Posterior vena cava (tissue), 2 donors: ENCODE measurements around the gene FAM83C. TPM values are rescaled to one million over a fixed set of nuclear protein-coding genes. Genes with fewer than 3 reads are reported as not detected.
A peak's percentile ranks its signal among the peaks of the same experiment; 100 is the strongest.
"Not testable (repeated sequence)": the region's sequence is repeated elsewhere in the genome, so short reads cannot be mapped to it uniquely, and the experiment has no call there.

ENCODE experiments used
- DNase-seq: peaks from one replicate; pipeline ENCODE4 v3.0.0-alpha.2; 2020; ENCODE audit warnings: low spot score
- intact Hi-C, 2 donors: fragments of 100-400 bp; cut with DNase I; formaldehyde crosslinking; loops; one replicate each; pipeline versions ENCODE4 v1.14.1 to v1.14.2; 2022 to 2023
- total RNA-seq, 2 donors: library from RNA; stranded (reverse); fragmentation: NEBNext Ultra II Directional; extraction: Animal tissue kit (Norgen Biotek cat#: 25700); gene quantifications; one replicate each; pipeline ENCODE4 v1.2.1, GENCODE V29; 2021
- donor health status: DM: yes; HTN: yes; CAD: no.
- donor health status: DM: yes; HTN: yes; CAD: no.

The FAM83C gene
- total RNA-seq, 2 donors from 2014 or later: not detected

DNA sequence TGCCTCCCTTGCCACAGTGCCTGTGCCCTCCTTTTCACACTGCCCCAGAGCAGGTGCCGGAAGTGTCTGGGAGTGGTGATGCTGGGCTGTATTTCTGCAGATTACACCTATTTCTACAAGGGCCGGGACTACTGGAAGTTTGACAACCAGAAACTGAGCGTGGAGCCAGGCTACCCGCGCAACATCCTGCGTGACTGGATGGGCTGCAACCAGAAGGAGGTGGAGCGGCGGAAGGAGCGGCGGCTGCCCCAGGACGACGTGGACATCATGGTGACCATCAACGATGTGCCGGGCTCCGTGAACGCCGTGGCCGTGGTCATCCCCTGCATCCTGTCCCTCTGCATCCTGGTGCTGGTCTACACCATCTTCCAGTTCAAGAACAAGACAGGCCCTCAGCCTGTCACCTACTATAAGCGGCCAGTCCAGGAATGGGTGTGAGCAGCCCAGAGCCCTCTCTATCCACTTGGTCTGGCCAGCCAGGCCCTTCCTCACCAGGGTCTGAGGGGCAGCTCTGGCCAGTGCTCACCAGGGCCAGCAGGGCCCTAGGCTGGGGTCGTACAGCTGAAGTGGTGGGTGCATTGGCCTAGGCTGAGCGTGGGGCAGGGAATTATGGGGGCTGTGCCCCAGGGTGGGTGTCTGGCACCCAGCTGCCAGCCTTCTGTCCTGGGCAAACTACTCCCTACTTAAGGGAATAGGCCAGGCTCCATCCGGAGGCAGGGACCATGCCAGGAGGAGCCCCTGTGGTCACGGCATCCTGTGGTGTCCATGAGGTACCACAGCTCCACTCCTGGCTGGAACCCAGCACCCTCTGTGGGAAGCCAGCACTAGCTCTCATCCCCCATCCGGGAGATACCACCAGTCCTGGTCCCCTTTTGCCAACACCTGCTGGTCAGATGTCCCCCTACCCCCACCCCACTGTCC lies 17.8 kb downstream of the FAM83C start:
- intact Hi-C loops: loop anchor here in 1 of 2 donors (10.0 kb wide), 1 partner anchor 180 kb away; the partner anchor contains the start of gene TRPC4AP
- no peak for DNase-seq

DNA sequence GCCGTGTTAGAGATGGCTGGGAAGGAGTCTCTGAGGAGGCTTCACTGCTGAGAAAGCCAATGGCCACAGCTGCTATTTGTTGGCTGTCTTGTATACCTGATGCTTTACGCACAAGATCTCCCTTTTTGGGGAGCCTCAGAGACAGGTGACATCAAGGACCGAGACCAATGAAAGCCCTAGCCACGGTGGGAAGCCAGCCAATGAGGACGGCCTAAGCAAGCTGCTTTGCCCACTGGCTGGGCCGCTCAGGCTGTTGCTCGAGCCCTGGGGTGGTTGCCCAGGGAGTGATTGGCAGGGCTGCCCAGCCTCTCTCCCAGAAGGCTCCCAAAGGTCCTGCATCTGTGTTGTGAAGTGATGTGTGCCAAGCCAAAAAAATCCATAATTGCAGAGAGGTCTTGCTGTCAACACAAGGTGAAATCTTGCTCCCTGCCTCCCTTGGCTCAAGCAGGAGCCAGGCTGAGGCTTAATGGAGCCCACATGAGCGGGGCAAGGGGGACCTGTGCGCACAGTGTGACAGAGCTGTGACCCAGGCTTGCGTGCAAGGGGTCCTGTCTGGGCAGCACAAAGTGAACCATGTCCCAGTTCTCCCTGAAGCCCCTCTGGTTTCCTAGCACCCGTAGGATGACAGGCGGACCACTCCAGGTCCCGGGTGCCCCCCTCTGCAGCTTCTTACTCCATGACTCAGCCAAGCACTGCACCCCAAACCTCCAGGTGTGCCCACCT lies 18.6 kb downstream of the FAM83C start:
- no peak for DNase-seq
- intact Hi-C loops: loop anchor here in 1 of 2 donors (10.0 kb wide), 1 partner anchor 179 kb away; the partner anchor contains the start of gene TRPC4AP

DNA sequence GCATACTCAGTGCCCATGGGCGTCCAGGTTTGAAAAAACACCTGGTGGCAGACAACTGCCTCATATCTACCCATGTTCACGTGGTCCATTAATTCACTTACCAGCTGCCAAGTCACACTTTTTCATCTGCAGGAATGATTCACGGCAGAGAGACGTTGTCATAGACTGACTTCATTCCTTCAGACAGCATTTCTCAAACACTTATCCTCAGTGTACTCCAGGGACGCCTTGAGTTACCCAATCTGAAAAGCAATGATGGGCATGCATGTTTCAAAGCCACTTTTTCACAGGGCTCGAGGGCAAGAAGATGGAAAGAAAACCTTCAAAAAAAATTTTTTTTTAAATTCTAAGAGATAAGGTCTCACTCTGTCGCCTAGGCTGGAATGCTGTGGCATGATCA lies 20.3 kb downstream of the FAM83C start:
- intact Hi-C loops: loop anchor here in 1 of 2 donors (10.0 kb wide), 1 partner anchor 177 kb away; the partner anchor contains the start of gene TRPC4AP
- DNase-seq: no peak

DNA sequence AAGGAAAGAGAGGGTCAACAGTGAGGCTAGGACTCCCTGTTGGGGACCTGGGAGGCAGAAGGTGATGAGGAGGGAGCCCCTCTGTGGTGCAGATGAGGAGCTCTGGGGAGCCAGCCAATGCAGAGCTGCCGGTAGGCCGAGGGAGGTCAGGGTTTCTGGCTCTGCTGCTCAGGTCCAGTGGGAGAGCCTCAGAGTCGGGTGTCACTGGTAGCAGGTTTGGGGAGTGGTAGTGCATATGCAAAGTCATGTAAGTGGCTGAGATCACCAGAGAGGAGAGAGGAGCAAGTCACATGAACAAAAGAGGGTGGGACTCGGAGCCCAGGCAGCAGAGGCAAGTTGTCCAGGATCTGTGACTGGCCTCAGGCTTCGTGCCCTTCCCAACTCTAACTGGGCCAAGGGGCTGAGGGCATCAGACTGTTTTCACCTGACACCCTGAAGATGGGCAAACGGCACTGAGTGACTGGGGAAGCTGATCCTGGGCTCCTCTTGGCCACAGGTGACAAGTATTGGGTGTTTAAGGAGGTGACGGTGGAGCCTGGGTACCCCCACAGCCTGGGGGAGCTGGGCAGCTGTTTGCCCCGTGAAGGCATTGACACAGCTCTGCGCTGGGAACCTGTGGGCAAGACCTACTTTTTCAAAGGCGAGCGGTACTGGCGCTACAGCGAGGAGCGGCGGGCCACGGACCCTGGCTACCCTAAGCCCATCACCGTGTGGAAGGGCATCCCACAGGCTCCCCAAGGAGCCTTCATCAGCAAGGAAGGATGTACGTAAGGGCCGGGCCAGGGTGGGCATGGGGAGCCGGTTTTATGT lies 20.9 kb downstream of the FAM83C start:
- intact Hi-C loops: loop anchor here in 1 of 2 donors (10.0 kb wide), 1 partner anchor 176 kb away; the partner anchor contains the start of gene TRPC4AP
- DNase-seq: no peak

DNA sequence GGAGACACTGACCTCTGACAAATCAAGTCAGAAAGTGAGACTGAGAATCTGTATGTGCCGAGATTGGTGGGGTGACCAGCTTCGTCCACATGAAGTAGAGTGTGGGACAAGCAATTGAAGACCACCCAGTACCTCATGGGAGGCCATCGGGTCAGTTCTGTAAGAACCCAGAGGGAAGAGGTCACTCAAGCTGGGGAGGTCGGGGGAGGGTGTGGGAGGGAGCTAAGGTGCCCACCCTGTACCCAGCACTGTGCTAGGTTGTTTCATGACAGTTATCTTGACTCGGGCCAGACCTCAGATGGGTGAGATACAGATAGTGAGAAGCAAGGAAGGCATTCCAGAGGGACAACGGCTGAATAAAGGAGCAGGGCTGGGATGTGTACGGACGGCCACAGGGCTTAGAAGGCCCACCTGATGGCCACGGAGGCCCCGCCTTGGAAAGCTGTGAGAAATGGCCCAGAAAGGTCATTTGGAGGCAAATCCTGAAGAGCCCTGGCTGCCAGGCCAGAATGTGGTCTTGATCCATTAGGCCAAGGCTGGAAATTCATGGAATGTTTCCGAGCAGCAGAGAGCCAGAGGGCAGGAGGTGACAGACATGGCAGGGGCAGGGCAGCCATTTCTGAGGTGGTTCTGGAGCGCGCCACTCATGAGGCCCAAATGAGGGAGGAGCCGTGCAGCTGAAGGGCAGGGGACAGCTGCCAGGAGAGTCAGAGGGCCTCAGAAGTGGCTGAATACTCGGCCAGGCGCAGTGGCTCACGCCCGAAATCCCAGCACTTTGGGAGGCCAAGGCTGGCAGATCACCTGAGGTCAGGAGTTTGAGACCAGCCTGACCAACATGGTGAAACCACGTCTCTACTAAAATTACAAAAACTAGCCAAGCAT lies 22.0 kb downstream of the FAM83C start:
- no peak for DNase-seq
- intact Hi-C loops: loop anchor here in 1 of 2 donors (10.0 kb wide), 1 partner anchor 175 kb away; the partner anchor contains the start of gene TRPC4AP

DNA sequence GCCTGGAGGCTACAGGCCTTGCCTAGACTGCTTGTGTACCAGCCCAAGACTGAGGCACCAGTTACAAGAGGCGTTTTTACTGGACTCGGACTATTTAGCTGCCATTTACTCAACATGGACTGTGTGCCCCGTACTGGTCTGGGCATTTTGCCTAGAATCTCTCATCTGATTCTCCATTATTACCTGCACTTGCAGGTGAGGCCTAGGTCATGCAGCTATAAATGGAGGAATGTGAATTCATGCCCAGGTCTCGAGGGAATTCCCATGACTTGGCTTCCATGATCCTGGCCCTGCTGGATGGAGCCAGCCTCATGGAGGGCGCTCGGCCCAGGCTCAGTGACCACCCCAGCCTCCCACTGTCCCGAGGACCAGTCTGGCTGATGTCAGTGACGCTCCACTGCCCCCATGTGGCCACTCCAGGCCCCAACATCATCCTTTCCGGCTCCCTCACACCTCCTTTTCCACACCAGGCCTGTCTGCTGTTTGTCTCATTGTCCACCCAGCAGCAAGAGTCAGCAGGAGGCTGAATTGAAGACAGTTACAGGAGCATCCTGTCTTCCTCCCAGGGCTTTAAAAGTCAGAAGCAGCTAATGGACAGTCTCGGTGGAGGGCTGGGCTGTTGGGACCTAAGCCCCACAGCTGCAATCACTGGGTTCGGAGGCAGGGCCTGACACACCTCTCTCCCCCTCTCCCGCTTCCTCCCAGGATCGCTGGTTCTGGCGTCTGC lies 23.0 kb downstream of the FAM83C start:
- peak; percentile 91 for DNase-seq
- intact Hi-C loops: no loop called here

DNA sequence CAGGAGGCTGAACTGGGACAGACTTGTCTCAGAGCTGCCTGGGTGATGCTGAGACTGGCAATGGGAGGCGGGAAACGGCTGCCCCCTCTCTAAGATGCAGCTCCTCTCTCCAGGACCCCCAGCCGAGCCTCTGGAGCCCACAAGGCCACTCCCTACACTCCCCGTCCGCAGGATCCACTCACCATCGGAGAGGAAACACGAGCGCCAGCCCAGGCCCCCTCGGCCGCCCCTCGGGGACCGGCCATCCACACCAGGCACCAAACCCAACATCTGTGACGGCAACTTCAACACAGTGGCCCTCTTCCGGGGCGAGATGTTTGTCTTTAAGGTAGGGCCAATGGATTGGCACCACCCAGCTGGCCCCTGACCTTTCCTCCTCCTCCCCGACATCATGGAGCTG lies 25.1 kb downstream of the FAM83C start:
- no peak for DNase-seq
- intact Hi-C loops: no loop called here

DNA sequence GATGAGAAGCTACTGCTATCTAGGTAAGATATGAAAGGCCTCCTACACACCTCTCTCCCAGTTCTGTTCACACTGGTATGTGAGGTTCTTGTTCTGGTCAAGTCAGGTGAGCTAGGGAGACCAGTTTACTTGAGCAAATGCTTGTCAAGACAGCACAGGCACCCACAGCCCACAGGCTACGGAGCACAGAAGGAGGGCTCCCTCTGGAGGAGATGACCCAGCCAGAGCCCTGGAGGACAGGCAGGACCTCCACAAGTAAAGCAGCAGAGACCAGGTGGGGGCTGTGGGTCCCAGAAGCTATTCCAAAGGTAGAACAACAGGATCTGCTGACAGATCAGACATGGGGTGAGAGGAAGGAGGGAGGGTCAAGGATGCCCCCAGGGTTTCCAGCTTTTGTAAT lies 27.5 kb downstream of the FAM83C start:
- DNase-seq: no peak
- intact Hi-C loops: no loop called here

DNA sequence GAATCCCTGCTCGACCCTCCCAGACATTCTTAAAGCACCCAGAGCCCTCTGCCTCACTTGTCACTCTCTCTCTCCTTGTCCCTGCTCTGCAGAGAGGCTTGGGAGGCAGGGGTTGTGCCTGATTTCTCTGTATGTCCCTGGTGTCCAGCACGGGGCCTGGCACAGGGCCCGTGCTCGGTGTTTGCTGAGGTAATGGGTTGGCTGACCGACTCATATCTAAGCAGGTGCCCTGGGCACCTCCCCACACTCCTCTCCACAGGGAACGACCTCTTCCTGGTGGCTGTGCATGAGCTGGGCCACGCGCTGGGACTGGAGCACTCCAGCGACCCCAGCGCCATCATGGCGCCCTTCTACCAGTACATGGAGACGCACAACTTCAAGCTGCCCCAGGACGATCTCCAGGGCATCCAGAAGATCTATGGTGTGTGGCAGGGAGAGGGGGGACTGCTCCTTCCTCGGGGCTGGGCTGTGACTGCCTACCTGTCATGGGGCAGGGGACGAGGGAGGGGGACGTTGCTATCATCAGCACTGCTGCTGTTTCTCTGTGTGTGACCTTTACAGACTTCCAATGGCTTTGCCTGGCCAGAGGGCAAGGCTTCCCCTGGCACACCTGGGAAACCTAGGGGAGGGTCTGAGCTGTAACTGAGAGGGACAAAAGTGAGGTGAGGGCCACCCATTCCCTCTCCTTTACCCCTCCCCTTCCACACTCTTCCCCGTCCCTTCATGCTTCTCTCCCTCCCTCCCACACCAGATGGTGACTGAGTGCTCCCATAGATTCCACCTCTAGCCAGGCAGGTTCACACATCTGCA lies 28.5 kb downstream of the FAM83C start:
- DNase-seq: no peak
- intact Hi-C loops: no loop called here

DNA sequence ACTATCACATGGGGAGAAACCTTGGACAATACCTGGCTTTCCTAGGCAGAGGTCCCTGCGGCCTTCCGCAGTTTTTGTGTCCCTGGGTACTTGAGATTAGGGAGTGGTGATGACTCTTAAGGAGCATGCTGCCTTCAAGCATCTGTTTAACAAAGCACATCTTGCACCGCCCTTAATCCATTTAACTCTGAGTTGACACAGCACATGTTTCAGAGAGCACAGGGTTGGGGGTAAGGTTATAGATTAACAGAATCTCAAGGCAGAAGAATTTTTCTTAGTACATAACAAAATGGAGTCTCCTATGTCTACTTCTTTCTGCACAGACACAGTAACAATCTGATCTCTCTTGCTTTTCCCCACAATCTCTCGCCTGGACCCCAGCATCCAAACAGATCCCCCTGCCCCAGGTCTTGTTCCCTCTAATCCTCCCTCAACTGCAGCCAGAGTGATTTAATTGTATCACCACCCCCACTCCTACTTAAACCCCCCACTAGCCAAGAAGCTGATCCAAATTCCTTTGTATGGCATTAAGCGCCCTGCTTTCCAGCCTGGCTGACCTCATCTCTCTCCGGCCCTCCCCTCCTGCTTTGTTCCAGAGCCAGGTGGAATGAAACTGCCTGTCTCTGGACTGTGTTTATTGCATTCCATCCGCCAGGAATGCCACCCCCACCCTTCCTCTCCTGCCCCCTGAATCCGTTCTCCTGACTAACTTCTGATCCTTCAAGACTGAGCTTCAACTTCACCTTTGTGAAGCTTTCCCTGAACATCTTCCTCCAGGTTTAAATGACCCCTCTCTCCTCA lies 29.3 kb downstream of the FAM83C start:
- intact Hi-C loops, DNase-seq: not testable (repeated sequence)

DNA sequence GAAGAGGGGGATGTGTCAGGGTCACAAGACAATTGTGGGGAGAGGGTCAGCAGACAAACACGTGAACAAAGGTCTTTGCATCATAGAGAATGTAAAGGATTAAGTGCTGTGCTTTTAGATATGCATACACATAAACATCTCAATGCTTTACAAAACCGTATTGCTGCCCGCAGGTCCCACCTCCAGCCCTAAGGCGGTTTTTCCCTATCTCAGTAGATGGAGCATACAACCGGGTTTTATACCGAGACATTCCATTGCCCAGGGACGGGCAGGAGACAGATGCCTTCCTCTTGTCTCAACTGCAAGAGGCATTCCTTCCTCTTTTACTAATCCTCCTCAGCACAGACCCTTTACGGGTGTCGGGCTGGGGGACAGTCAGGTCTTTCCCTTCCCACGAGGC lies 29.9 kb downstream of the FAM83C start:
- DNase-seq, intact Hi-C loops: not testable (repeated sequence)

DNA sequence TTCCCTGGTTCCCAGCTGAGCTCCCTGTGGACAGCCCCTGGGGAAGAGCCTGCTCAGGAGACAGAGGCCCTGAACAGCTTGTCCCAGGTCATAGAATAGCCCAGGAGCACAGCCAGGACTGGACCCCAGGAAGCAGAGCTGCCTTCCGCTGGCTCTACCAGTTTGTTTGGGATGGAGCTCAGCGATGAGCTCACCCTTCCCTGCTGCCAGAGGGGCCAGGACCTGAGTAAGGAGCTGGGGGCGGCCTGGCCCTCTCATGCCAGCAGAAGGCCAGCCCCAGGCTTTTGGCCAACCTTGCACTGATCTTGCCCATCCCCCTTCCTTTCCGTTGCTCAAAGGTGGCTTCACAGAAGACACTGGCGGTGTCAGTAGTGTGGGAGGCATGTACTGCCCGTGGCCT lies 31.8 kb downstream of the FAM83C start:
- intact Hi-C loops: loop anchor here in 1 of 2 donors (1.0 kb wide), 1 partner anchor 29 kb away; no protein-coding TSS in a partner anchor
- DNase-seq: no peak

DNA sequence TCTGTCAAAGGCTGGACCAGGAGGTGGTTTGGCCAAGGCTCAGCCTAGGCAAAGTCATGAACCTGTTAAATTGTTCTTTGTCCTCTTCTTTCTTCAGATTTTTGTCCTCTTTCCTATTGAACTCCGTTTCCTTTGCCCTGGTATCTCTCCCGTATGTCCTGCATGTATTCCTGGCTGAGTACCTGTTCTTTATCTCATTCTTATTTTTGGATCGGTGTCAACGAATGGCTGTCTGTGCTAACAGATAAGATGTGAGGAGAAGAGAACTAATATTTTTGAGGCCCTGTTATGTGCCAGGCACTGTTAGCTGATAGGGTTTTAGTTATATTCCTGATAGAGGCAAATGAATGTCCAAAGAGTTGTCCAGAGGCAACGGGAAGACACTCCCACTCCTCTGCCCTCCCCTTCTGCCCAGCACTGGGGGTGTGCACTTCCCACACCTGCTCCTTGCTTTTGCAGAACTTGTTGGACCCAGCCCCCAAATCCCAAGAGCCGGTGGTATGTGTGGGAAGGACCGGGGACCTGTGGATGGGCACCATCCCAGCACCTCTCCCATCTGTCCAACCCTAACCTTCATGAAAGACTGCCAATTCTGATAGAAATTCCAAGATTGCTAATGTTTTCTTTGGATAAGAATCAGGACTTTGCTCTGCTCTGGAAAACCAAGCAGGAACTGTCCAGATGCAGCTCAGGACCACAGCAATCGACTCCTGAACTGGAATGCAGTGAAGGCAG lies 34.9 kb downstream of the FAM83C start:
- intact Hi-C loops: no loop called here
- DNase-seq: no peak

DNA sequence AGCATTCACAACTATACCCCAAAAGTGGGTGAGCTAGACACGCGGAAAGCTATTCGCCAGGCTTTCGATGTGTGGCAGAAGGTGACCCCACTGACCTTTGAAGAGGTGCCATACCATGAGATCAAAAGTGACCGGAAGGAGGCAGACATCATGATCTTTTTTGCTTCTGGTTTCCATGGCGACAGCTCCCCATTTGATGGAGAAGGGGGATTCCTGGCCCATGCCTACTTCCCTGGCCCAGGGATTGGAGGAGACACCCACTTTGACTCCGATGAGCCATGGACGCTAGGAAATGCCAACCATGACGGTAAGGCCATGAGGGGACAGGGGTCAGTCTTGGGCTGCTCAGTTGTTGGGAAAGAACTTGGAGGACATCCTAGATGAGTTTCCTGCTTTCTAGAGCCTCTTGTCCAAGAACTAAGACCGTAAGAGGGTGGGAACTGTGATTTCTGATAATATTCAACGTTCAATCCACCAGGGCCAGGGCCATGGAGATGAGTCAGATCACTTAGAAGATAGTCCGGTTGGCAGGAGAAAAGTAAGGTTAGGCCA lies 37.7 kb downstream of the FAM83C start:
- DNase-seq: peak; percentile 83
- intact Hi-C loops: no loop called here

DNA sequence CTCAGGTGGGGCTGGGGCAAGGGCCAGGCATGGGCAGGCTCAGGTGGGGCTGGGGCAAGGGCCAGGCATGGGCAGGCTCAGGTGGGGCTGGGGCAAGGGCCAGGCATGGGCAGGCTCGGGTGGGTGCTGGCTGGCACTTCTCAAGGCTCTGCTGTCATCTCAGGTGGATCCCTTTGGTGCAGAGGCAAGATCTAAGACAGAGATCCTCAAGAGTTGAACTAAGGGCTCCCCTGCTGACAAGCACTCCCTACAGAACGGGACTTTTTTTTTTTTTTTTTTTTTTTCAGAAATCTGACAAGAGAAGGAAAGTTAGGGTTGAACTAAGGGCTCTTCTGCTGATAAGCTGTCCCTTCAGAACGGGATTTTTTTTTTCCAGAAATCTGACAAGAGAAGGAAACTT lies 39.2 kb downstream of the FAM83C start:
- peak; percentile 32 for DNase-seq
- intact Hi-C loops: no loop called here
